Loucy (cell line): Measurements from ENCODE around the gene UROD.

Source experiments
- EZH2phosphoT487 ChIP-seq: fragments of 200-600 bp; IDR thresholded peaks from 2 replicates; pipeline ENCODE4 v1.6.1; 2018; ENCODE audit warnings: antibody characterized with exemption, mild to moderate bottlenecking, moderate library complexity, borderline replicate concordance
- TF ChIP-seq, protein P1 (sequence below): fragments of 200-600 bp; sonication (generic); conservative IDR thresholded peaks from 2 replicates; pipeline ENCODE4 v1.5.1; 2014; ENCODE audit warnings: mild to moderate bottlenecking, antibody characterized with exemption, low read length

DNA sequence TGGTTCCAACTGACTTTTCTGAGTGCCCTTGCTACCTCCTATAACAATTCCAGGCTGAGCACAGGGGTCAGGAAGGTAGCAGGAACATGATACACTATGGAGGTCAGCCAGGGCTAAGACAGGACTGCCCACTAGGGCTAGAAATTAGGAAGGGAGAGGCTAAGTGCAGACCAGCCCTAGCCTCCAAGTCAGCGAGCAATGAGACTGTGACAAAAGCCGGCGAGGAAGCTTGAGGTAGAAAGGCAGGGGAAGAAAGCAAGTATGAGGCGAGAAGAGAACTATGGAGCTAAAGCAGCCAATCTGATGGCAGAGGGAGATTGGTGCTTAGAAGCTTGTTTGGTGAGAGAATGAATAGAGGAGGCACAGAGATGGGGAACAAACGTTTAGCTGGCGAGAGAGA is 4.7 kb downstream of the UROD start:
- TF ChIP-seq, protein P1, sequence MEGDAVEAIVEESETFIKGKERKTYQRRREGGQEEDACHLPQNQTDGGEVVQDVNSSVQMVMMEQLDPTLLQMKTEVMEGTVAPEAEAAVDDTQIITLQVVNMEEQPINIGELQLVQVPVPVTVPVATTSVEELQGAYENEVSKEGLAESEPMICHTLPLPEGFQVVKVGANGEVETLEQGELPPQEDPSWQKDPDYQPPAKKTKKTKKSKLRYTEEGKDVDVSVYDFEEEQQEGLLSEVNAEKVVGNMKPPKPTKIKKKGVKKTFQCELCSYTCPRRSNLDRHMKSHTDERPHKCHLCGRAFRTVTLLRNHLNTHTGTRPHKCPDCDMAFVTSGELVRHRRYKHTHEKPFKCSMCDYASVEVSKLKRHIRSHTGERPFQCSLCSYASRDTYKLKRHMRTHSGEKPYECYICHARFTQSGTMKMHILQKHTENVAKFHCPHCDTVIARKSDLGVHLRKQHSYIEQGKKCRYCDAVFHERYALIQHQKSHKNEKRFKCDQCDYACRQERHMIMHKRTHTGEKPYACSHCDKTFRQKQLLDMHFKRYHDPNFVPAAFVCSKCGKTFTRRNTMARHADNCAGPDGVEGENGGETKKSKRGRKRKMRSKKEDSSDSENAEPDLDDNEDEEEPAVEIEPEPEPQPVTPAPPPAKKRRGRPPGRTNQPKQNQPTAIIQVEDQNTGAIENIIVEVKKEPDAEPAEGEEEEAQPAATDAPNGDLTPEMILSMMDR: no peak
- TF ChIP-seq EZH2phosphoT487: no peak
